Muscle layer of colon (tissue), 2 donors: ENCODE measurements around the gene ITGB6.

Source experiments
- H3K27ac ChIP-seq: one replicate; pipeline ENCODE4 v1.7.0; 2013; ENCODE audit warnings: low read depth, mild to moderate bottlenecking, low read length, moderate library complexity
- H3K27me3 ChIP-seq, 2 donors: one replicate each; pipeline ENCODE4 v1.7.0; 2013; ENCODE audit warnings: low read length in 2 of 2, mild to moderate bottlenecking in 2 of 2; ENCODE audit not compliant: insufficient read depth in 2 of 2, control insufficient read depth in 1 of 2
- H3K36me3 ChIP-seq: one replicate; pipeline ENCODE4 v1.7.0; 2013; ENCODE audit warnings: mild to moderate bottlenecking, low read length; ENCODE audit not compliant: insufficient read depth
- H3K4me1 ChIP-seq: one replicate; pipeline ENCODE4 v1.7.0; 2013; ENCODE audit warnings: mild to moderate bottlenecking, low read length; ENCODE audit not compliant: insufficient read depth
- H3K4me3 ChIP-seq, 2 donors: one replicate each; pipeline ENCODE4 v1.7.0; 2013; ENCODE audit warnings: low read length in 2 of 2, low read depth in 1 of 2, mild to moderate bottlenecking in 1 of 2, moderate library complexity in 1 of 2
- H3K9ac ChIP-seq: one replicate; pipeline ENCODE4 v1.7.0; 2013; ENCODE audit warnings: low read length
- H3K9me3 ChIP-seq: one replicate; pipeline ENCODE4 v1.7.0; 2013; ENCODE audit warnings: mild to moderate bottlenecking, low read length
- donor health status: abdominal sarcoma.
- donor health status: Adenocarcinoma of cecum.

Gene ITGB6

DNA sequence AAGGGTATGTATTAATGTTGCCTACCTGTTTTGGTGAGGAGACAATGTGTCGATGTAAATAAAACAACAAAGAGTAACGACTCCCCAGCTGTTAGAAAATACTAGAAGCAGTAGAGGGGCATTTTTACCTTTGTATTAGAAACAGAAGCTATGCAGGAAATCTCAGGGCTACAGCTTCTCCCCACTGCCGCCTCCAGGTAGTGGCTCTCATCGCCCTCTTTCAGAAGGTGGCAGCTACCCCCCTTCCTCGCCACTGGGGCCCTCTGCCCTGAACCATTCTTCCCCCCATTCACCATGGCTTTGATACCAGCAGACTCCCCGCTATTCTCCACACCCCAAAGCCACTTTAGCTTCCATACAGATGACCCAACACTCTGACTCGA lies 144.4 kb downstream of the ITGB6 start:
- H3K27me3 ChIP-seq, result no peaks in the 10 kb centered on the region
- no peak overlapping the region for H3K4me3 ChIP-seq
- no peaks in the 10 kb centered on the region for H3K36me3 ChIP-seq
- H3K27ac ChIP-seq, result no peak overlapping the region
- no peak overlapping the region for H3K9ac ChIP-seq
- H3K9me3 ChIP-seq, result no peaks in the 10 kb centered on the region
- H3K4me1 ChIP-seq, result peaks cover 53% of the 10 kb centered on the region

DNA sequence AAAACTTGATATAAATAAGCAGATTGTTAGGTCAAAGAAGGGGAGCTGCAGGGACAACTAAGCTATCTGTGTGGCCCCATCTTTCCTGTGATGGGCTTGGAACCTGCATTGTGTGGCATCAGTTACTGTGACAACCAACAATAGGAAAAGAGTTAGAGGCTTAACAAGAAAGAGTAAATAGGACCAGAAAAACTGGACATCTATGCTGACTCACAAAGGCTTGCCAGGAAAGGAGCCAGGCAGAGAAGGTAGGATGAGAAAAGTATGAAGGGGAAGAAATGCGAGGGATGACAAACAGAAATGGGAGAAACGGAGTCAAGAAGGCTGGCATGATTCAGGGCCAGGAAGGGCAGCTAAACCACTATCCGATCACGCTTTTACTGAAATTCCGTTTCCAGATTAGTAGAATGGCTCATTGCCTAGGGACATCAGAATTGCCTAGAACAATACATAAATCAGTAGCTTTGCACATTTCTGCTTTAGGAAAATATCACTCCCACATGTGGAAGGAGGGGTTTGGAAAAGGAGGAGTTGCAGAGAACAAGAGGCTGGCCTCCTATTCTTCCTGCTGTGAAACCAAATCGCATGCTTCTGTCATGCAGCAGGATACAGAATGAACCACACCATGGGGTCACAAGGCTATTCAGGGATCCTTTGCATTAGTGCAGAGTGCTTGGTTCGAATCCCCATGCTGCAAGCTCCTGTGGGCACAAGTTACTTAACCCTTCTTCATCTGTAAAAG lies 144.9 kb downstream of the ITGB6 start:
- H3K27ac ChIP-seq, result no peak overlapping the region
- H3K4me1 ChIP-seq, result peaks cover 58% of the 10 kb centered on the region
- no peak overlapping the region for H3K9ac ChIP-seq
- no peak overlapping the region for H3K4me3 ChIP-seq
- H3K27me3 ChIP-seq, result no peaks in the 10 kb centered on the region
- no peaks in the 10 kb centered on the region for H3K9me3 ChIP-seq
- H3K36me3 ChIP-seq, result no peaks in the 10 kb centered on the region

DNA sequence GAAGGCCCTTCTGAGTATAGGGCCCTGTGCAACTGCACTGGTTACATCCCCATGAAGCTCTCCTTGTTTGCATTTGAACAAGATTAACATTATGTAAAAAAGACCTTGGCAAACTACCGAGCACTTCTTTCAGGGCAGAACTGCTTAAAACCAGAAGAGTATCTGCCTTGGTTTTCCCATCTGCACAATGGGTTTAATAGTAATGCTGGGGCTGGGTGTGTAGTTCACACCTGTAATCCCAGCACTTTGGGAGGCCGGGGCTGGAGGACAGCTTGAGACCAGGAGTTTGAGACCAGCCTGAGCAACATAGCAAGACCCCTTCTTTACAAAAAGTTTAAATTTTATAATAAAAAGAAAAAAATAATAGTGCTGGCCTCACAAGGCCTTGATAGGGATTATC lies 146.1 kb downstream of the ITGB6 start:
- Histone ChIP-seq H3K27ac (no peak overlapping the region), H3K36me3 (no peaks in the 10 kb centered on the region), H3K9ac (no peak overlapping the region), H3K9me3 (no peaks in the 10 kb centered on the region), H3K4me3 (no peak overlapping the region), H3K27me3 (no peaks in the 10 kb centered on the region), H3K4me1 (peaks cover 58% of the 10 kb centered on the region)

DNA sequence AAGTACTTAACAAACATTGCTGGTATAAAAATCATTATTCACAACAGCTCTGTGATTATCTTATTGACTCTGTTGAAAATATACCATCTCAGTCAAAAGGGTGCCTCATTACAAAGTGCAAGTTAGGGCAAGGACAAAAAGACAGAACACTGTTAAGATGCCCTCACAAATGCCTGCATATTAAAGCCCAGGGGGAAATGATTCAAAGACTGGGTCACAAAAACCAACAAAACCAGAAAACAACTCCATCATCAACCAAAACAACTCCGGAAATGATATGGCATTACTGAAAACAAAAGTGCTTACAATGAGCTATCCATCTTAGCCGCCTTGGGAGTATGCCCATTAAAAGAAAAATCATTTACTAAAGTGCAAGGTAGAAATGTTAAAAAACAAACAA lies 147.5 kb downstream of the ITGB6 start:
- H3K27me3 ChIP-seq, result no peaks in the 10 kb centered on the region
- H3K27ac ChIP-seq, result no peak overlapping the region
- no peak overlapping the region for H3K9ac ChIP-seq
- peak overlapping the region in 1 of 2 donors; percentile 30 for H3K4me3 ChIP-seq
- H3K4me1 ChIP-seq, result peaks cover 52% of the 10 kb centered on the region
- no peaks in the 10 kb centered on the region for H3K9me3 ChIP-seq
- H3K36me3 ChIP-seq, result no peaks in the 10 kb centered on the region

DNA sequence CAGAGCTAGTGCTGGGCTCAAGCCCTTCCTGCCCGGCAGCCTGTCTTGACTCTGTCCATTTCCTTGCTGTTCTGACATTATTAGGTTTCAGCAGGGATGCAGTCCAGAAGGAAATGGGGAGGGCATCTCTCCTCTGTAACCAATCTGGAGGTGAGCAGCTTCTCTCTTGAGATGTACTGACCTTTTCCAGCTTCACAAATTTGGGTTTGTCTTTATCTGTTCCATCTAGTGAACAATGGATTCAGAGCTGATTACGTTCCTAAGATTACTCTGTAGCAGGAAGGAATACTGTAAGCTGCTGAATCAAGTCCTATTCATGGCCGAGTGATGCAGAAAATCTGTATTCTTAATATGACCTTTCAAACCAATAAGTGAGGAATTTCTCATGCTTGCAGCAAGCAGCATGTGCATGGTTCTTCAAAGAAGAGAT lies 148.7 kb downstream of the ITGB6 start:
- Histone ChIP-seq H3K4me3 (no peak overlapping the region), H3K4me1 (peaks cover 41% of the 10 kb centered on the region), H3K27ac (no peak overlapping the region)

DNA sequence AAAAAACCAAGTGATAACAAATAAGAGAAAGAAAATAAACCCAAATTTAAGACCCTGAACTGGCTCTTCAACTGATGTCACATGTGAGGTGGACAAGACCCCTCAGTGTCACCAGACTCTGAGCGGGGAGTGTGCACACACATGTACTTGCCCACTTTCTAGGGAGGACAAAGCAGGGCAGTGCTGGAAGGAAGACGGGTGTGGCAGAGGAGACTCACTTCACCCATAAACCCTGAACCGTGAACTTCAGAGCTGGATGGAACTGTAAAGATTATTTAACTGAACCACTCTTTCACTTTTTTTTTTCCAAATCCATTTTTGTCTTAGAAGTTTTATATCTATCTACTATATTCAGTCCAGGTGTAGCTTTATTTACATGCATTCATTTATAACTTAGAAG lies 149.9 kb downstream of the ITGB6 start:
- H3K4me3 ChIP-seq, result no peak overlapping the region
- H3K27me3 ChIP-seq, result no peaks in the 10 kb centered on the region
- peaks cover 29% of the 10 kb centered on the region for H3K4me1 ChIP-seq
- no peak overlapping the region for H3K9ac ChIP-seq
- no peaks in the 10 kb centered on the region for H3K9me3 ChIP-seq
- H3K36me3 ChIP-seq, result no peaks in the 10 kb centered on the region
- H3K27ac ChIP-seq, result no peak overlapping the region

More for the DNA sequence above, 148.7 kb downstream of the ITGB6 start:
- Histone ChIP-seq H3K36me3 (no peaks in the 10 kb centered on the region), H3K9ac (no peak overlapping the region), H3K9me3 (no peaks in the 10 kb centered on the region), H3K27me3 (no peaks in the 10 kb centered on the region)
